HG03060 (cell line): Measurements from ENCODE around the gene ZNF281.
"Not testable (repeated sequence)": the region's sequence is repeated elsewhere in the genome, so short reads cannot be mapped to it uniquely, and the experiment has no call there.

ENCODE experiments used
- ATAC-seq: cut with Tn5 transposase; IDR thresholded peaks from one replicate; pipeline ENCODE4 v1.9.1; 2021; ENCODE audit warnings: low read depth, moderate number of reproducible peaks; ENCODE audit not compliant: unreplicated experiment

ZNF281 gene

GRCh38 chr1:200409761-200410565, at the start of gene ZNF281:
TSS of gene ZNF281 (minus strand) at chr1:200410036. CDS start at chr1:200409705, 331 bp downstream.
- ATAC-seq = peak; percentile 90

- no peak for ATAC-seq
These were observed 48.9 kb upstream of the ZNF281 start for GRCh38 chr1:200458780-200459179.

GRCh38 chr1:200457810-200458209, 48.0 kb upstream of the ZNF281 start:
- no peak for ATAC-seq

GRCh38 chr1:200454425-200454824, 44.6 kb upstream of the ZNF281 start:
- ATAC-seq = no peak

- ATAC-seq = no peak
These were observed 43.7 kb upstream of the ZNF281 start for GRCh38 chr1:200453553-200453905.

- no peak for ATAC-seq
These were observed 43.2 kb upstream of the ZNF281 start for GRCh38 chr1:200452850-200453552.

GRCh38 chr1:200448034-200448762, 38.4 kb upstream of the ZNF281 start:
- peak; percentile 86 for ATAC-seq

- no peak for ATAC-seq
These were observed 35.4 kb upstream of the ZNF281 start for GRCh38 chr1:200445213-200445612.

GRCh38 chr1:200444478-200444877, 34.6 kb upstream of the ZNF281 start:
- no peak for ATAC-seq

GRCh38 chr1:200443860-200444259, 34.0 kb upstream of the ZNF281 start:
- no peak for ATAC-seq

- no peak for ATAC-seq
These were observed 32.8 kb upstream of the ZNF281 start for GRCh38 chr1:200442537-200443156.

- no peak for ATAC-seq
These were observed 32.2 kb upstream of the ZNF281 start for GRCh38 chr1:200442023-200442422.

GRCh38 chr1:200438911-200439310, 29.1 kb upstream of the ZNF281 start:
- no peak for ATAC-seq

- not testable (repeated sequence) for ATAC-seq
These were observed 28.6 kb upstream of the ZNF281 start for GRCh38 chr1:200438413-200438812.

- no peak for ATAC-seq
These were observed 27.8 kb upstream of the ZNF281 start for GRCh38 chr1:200437556-200438203.

- no peak for ATAC-seq
These were observed 27.3 kb upstream of the ZNF281 start for GRCh38 chr1:200437088-200437487.

- ATAC-seq = no peak
These were observed 26.6 kb upstream of the ZNF281 start for GRCh38 chr1:200436436-200436835.

GRCh38 chr1:200435200-200435780, 25.5 kb upstream of the ZNF281 start:
- ATAC-seq = no peak

GRCh38 chr1:200433586-200433985, 23.8 kb upstream of the ZNF281 start:
- no peak for ATAC-seq

GRCh38 chr1:200432586-200432985, 22.8 kb upstream of the ZNF281 start:
- ATAC-seq = no peak
